ENCODE data around the gene PCDHGB3.
"Not testable (repeated sequence)": the region's sequence is repeated elsewhere in the genome, so short reads cannot be mapped to it uniquely, and the experiment has no call there.

DNA sequence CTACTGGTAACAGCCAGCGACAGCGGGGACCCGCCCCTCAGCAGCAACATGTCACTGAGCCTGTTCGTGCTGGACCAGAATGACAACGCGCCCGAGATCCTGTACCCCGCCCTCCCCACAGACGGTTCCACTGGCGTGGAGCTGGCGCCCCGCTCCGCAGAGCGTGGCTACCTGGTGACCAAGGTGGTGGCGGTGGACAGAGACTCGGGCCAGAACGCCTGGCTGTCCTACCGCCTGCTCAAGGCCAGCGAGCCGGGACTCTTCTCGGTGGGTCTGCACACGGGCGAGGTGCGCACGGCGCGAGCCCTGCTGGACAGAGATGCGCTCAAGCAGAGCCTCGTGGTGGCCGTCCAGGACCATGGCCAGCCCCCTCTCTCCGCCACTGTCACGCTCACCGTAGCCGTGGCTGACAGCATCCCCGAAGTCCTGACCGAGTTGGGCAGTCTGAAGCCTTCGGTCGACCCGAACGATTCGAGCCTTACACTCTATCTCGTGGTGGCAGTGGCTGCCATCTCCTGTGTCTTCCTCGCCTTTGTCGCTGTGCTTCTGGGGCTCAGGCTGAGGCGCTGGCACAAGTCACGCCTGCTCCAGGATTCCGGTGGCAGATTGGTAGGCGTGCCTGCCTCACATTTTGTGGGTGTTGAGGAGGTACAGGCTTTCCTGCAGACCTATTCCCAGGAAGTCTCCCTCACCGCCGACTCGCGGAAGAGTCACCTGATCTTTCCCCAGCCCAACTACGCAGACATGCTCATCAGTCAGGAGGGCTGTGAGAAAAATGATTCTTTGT, 24.6 kb downstream of the PCDHGB3 start:
- not testable (repeated sequence) for TF ChIP-seq POLR2A, TAF1, SPI1 (IDR thresholded peaks at IDR 0.05; ENCODE audit: low read depth, low read length)
